H54 (cell line): Measurements from ENCODE around the gene APPL2.
"Not testable (repeated sequence)": the region's sequence is repeated elsewhere in the genome, so short reads cannot be mapped to it uniquely, and the experiment has no call there.

Source experiments
- DNase-seq: peaks from one replicate; pipeline ENCODE4 v3.0.0; 2011; ENCODE audit warnings: low spot score, mixed read lengths; ENCODE audit not compliant: insufficient read length
- FAIRE-seq: peaks from 3 replicates; lab custom pipeline; 2011; peaks lifted over from hg19 to GRCh38; lab: Jason Lieb, UNC
- POLR2A ChIP-seq: IDR thresholded peaks from 2 replicates; pipeline ENCODE4 v1.6.1; 2011; ENCODE audit warnings: low read depth, mild to moderate bottlenecking, low read length

Gene APPL2

DNA sequence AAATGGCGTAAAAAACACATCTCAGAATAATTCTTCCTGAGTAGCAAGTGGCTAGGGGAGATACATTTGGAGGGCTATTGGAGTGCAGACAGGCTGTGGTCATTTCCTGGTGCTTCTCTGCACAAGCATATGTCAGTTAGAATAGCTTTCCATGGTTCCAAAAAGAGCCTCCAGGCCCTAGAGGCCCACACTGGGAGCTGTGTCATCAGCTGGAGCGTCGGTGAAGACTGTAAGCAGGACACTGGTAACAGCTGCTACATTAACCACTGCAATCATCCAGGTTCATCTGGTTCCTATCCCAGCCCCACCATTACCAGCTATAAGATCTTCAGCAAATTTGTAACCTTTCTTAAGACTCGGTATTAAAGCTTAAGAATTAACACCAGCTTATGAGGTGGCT lies 31.7 kb upstream of the APPL2 start:
- no peak for DNase-seq
- FAIRE-seq: no peak
- TF ChIP-seq POLR2A: no peak

DNA sequence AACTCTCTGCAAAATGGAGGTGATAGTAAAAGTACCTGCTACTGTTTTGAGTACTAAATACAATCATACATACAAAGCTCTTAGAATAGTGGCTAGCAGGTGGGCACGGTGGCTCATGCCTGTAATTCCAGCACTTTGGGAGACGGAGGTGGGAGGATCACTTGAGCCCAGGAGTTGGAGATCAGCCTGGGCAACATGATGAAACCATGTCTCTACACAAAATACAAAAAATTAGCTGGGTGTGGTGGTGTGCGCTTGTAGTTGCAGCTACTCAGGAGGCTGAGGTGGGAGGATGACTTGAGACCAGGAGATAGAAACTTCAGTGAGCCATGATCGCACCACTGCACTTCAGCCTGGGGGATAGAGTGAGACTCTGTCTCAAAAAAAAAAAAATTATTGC lies 28.8 kb upstream of the APPL2 start:
- no peak for TF ChIP-seq POLR2A
- no peak for FAIRE-seq
- DNase-seq: no peak

DNA sequence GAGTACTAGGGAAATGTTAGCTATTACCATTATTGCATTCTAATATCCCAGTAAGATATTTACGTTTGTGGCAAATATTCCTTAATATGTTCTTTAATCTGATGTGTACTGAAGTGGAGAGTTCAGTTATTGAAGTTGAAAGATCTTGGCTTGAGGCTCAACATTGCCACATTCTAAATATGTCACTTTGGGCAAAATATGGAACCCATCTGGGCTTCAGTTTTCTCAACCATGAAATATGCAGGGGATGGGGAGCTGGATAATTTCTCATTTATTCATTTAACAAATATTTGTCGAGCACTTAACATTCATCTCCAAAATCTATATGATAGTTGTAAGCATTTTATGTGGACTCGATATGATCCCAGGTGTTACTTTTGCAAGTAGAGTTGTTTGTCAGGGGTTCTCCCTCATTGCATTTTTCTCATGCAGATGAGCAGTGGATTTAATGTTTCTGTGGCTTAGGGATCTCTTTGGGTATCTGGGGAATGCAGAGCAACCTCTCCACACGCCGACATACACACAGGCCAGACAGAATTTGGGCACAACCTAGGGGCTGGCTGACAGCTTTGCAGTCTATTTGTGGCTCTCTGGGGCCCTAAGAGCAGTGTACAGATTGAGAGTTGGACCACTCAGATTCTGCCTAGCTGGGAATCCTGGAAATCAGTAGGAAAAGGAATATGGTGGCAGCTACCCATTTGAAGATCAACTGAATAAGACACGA lies 26.6 kb upstream of the APPL2 start:
- no peak for TF ChIP-seq POLR2A
- DNase-seq (no peak), FAIRE-seq (no peak)

DNA sequence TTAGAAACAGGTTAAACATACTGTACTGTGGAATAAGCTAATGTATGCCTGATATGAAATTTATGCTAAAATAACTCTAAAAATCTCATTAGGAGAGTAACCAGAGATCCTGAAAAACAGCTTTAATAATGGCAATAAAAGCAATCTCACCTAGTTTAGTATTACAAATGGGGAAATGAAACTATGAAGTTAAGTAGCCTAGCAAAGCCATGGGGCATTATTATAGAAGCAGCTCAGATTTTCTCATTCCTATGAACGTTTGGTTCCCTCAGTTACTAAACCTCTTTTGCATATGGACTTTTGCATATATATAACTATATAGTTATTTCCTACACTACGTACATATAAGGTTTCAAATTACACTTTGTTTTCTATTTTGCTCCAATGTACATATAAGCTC lies 25.0 kb upstream of the APPL2 start:
- DNase-seq (no peak), FAIRE-seq (no peak)
- no peak for TF ChIP-seq POLR2A

DNA sequence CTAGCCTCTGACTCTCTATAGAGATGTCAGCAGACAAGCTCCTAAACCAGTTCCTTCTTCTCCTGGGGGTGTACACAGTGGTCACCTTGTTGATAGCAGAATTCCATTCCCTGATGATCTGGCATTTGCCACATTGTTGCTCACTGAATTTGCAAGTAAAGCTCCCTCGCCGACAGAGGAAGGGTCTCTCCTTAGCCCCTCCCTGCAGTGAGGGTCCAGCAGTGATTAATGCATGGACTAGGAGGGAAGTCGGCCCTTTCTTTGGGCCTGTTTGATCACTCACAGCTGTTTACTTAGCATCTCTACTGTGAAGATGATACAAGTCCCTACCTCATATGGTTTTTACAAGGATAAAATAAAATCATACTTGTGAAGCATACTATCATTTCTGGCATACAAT lies 23.3 kb upstream of the APPL2 start:
- TF ChIP-seq POLR2A: no peak
- DNase-seq (no peak), FAIRE-seq (no peak)

DNA sequence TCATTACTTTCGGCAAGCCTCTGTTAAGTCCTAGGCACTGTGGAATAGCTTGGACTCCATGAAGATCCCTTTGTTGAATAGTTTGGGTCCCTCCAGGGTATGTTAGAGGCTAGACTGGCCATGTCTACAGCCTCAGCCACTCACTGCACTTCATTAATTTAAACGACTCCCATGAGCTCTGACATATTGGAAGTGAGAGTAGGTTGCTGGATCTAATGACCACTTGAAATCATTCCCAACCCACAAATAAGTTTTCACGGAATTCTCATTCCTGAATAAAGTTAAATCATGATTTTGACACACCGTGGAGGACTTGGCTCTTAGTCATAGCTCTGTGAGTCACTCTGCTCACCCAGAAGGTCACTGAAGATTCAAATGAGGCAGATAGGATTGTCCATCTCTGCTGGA lies 21.4 kb upstream of the APPL2 start:
- DNase-seq: peak; percentile 30
- no peak for TF ChIP-seq POLR2A
- peak; percentile 89 for FAIRE-seq

DNA sequence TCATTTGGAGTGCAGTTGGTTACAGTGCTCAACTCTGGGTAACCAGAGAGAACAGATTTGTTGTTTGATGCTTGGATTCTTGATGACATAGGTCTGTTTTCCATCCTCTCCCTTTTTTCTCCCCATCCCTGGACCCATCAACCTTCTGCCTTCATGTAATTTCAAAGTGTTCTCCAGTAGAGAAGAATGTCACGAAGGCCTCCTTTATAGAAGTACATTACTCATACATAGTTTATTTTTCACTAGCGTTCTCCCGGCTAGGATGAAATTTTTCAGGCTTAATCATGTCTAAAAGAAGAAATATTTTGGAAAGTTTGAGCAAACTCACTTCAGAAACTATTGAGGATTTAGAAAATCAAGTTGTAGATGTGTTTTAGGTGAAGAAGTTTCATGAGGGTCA lies 20.9 kb upstream of the APPL2 start:
- FAIRE-seq: no peak
- no peak for TF ChIP-seq POLR2A
- no peak for DNase-seq

DNA sequence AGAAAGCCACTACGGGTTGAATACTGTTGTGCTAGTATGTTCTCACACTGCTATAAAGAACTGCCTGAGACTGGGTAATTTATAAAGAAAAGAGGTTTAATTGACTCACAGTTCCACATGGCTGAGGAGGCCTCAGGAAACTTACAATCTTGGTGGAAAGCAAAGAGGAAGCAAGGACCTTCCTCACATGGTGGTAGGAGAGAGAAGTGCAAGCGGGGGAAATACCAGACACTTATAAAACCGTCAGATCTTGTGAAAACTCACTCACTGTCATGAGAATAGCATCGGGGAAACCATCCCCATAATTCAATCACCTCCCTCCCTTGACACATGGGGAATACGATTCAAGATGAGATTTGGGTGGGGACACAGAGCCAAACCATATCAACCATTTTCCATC lies 20.5 kb upstream of the APPL2 start:
- not testable (repeated sequence) for DNase-seq, FAIRE-seq

DNA sequence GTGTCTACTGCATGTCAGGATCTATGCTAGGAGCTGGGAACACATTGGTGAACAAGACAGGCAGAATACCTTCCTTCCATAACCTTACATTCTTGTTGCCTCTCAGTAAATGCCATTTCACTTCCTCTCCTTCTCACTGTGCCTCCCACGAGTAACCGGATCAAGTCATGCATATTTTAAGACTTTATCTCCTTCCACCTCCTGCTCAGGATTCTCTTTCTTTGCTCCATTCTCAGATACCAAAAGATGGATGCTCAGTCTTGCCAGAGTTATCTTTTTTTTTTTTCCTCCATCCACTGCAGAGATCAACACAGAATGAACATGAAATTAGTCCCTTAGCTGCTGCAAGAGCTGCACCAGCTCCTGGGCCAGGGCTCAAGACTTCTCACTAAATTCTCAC lies 20.0 kb upstream of the APPL2 start:
- FAIRE-seq: no peak
- TF ChIP-seq POLR2A: no peak

DNA sequence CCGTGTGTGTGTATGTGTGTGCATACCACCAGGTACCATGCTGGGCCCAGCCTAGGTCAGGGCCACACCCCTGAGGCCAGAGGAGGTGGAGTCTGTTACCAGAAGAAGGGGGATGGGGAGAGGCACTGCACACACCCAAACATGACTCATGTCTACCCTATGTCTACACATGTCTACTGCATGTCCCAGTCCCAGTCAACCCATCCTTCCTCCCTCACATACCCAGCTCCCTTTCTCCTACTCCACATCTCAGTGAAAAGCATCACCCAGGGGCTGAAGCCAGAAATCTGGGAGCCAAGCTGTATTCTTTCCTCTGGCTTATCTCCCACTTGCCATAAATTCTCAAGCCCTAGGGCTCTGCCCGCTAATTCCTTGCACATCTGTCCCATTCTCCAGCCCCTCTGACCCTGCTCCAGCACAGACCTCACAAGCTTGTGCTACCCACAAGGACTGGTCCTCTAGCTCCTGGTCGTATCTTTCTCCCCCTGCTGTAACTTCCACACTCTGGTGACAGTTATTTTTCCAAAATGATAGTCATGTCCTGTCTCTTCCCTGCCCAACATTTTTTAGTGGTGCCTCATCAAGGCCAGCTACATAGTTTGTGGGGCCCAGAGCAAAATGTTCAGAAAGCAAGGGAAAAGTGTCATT lies 18.0 kb upstream of the APPL2 start:
- TF ChIP-seq POLR2A: 0 out of 2 replicates have a peak, but pooled peaks have one; percentile 14
- FAIRE-seq (peak; percentile 52), DNase-seq (peak; percentile 37)

More for the DNA sequence above, 20.0 kb upstream of the APPL2 start:
- no peak for DNase-seq

DNA sequence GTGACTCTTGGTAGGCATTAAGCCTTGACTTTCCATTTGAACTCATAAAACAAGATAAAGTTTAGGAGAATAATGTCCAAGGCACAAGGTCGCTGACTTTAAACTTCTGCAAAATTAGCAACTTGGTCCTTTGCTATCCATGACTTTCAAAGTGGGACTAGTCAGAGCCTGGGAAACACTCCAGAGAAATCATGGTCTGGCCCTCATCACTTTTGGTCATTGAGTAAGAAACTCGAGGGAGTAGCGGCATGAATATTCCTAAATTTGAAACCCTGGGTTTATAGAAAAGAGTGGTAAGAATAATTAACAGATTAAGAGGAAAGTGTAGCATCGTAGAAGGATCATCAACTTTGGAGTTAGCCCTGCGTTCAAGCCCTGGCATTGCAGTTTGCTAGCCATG lies 16.9 kb upstream of the APPL2 start:
- DNase-seq (no peak), FAIRE-seq (no peak)
- no peak for TF ChIP-seq POLR2A

DNA sequence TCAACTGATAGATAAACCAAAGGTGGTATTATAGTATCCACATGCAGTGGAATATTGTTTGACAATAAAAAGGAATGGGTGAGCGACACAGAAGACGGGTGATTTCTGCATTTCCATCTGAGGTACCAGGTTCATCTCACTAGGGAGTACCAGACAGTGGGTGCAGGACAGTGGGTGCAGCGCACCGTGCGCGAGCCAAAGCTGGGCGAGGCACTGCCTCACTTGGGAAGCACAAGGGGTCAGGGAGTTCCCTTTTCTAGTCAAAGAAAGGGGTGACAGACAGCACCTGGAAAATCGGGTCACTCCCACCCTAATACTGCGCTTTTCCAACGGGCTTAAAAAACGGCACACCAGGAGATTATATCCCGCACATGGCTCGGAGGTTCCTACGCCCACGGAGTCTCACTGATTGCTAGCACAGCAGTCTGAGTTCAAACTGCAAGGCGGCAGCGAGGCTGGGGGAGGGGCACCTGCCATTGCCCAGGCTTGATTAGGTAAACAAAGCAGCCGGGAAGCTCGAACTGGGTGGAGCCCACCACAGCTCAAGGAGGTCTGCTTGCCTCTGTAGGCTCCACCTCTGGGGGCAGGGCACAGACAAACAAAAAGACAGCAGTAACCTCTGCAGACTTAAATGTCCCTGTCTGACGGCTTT lies 9.9 kb upstream of the APPL2 start:
- FAIRE-seq, DNase-seq: not testable (repeated sequence)

DNA sequence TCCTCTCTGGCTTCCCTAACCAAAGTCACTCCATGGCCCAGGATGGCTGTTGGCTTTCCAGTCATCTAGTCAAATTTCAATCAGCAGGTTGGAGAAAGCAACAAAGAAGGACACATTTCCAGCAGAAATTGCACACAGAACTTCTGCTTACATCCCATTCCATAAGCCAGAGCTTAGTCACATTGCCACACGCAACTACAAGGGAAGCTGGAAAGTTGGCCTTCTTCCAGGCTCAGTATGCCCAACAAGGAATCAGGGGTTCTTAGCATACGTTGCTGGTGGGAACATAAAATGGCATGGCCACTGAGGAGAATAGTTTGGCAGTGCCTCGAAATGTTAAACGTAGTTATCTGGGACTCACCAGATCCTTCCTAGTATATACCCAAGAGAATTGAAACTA lies 9.3 kb upstream of the APPL2 start:
- FAIRE-seq (no peak), DNase-seq (no peak)

DNA sequence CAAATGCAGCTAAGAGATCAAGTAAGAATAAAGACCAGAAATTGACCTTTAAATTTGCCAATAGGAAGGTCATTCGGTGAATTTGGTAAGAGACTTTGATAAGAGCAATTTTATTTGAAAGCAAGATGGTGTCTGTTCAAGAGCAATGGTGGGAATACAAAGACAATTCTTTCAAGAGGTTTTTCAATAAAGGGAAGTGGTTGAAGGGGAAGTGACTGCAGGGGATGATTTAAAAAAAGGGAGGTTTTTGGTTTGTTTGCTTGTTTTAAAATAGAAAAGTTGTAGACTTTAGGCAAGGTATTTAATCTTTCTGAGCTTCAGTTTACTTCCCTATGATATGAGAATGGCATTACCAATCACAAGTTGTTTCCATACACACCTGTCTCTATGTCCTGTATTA lies 4.3 kb upstream of the APPL2 start:
- FAIRE-seq (no peak), DNase-seq (no peak)
- no peak for TF ChIP-seq POLR2A

More for the DNA sequence above, 9.3 kb upstream of the APPL2 start:
- no peak for TF ChIP-seq POLR2A
